ENCODE measurements around the gene ATP6V1G1. TPM values are rescaled to one million over a fixed set of nuclear protein-coding genes. Genes with fewer than 3 reads are reported as not detected.

The ATP6V1G1 gene
- polyA plus RNA-seq, 2 of the 4 experiments (the other 2 are of a cell fraction), result 115 to 168 TPM

DNA sequence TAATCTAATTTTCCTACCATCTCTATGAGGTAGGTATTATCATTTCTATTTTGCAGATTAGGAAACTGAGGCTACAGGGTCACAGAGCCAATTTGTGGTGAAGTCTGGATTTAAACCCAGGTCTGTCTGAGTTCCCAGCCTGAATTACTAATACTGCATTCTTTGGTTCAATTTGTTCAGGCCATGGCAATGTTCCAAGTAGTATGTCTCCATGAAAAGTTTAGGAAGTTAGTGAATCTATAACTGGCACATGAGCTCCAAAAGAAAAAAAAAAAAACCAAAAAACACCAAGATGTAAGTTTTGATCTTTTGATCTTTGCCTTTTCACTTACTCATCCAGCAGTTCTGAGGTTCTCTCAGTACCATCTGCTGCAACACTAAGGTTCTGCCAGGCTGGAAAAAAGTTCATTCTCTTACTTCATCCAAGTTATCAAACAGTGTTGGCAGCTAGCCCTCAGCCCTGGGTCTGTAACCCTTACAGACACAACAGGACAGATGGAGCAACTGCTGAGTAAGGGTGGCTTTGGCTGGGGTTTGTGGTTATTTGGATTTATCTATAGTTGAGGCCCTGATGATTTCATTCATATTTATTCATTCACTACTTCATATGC, 19.1 kb downstream of the ATP6V1G1 start:
- Histone ChIP-seq H3K4me2 (no peak overlapping the region), H3K4me1 (peaks cover 17% of the 10 kb centered on the region; the same call in 1 of the 3 replicates), H3K27ac (peak overlapping the region; percentile 3 to 38; a peak in 2 of 6 replicates), H3K4me3 (no peak overlapping the region), H3K9me3 (peaks cover 5% of the 10 kb centered on the region)
- no peak for DNase-seq (ENCODE audit: low read depth in 1 of 2, low spot score in 1 of 2)
- FAIRE-seq, result no peak
- ATAC-seq, result no peak
- no peak for TF ChIP-seq CEBPB (IDR thresholded peaks at IDR 0.05)
- TF ChIP-seq CBX8 (IDR thresholded peaks at IDR 0.05), result no peak
- TF ChIP-seq BHLHE40 (IDR thresholded peaks at IDR 0.05; ENCODE audit: low read depth, low read length), result no peak
- no peak for TF ChIP-seq NPAS2 (CRISPR knock-in tag; IDR thresholded peaks at IDR 0.05; ENCODE audit: borderline replicate concordance)
- no peak for TF ChIP-seq EP300 (IDR thresholded peaks at IDR 0.05)
- no peak for TF ChIP-seq RCOR1 (IDR thresholded peaks at IDR 0.05; ENCODE audit: low read depth, low read length)
- TF ChIP-seq POLR2A (IDR thresholded peaks at IDR 0.05; ENCODE audit: low read length), result no peak
- TF ChIP-seq, protein P1, sequence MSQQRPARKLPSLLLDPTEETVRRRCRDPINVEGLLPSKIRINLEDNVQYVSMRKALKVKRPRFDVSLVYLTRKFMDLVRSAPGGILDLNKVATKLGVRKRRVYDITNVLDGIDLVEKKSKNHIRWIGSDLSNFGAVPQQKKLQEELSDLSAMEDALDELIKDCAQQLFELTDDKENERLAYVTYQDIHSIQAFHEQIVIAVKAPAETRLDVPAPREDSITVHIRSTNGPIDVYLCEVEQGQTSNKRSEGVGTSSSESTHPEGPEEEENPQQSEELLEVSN (IDR thresholded peaks at IDR 0.05; ENCODE audit: borderline replicate concordance, low read depth), result no peak
- TF ChIP-seq, protein P2, sequence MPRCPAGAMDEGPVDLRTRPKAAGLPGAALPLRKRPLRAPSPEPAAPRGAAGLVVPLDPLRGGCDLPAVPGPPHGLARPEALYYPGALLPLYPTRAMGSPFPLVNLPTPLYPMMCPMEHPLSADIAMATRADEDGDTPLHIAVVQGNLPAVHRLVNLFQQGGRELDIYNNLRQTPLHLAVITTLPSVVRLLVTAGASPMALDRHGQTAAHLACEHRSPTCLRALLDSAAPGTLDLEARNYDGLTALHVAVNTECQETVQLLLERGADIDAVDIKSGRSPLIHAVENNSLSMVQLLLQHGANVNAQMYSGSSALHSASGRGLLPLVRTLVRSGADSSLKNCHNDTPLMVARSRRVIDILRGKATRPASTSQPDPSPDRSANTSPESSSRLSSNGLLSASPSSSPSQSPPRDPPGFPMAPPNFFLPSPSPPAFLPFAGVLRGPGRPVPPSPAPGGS (IDR thresholded peaks at IDR 0.05), result no peak
- no peak for TF ChIP-seq ESRRA (IDR thresholded peaks at IDR 0.05; ENCODE audit: borderline replicate concordance, low read length)
- TF ChIP-seq, protein P3, sequence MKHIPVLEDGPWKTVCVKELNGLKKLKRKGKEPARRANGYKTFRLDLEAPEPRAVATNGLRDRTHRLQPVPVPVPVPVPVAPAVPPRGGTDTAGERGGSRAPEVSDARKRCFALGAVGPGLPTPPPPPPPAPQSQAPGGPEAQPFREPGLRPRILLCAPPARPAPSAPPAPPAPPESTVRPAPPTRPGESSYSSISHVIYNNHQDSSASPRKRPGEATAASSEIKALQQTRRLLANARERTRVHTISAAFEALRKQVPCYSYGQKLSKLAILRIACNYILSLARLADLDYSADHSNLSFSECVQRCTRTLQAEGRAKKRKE (CRISPR knock-in tag; IDR thresholded peaks at IDR 0.05; ENCODE audit: low read depth), result no peak
- POLR2A ChIA-PET, result interaction anchor here (0.6 to 1.7 kb wide), 2 partner anchors 19 to 56 kb away, joined by 3 to 15 read pairs; partner anchors contain the start of gene ATP6V1G1
- CTCF ChIA-PET, result interaction anchor here (0.8 to 2.9 kb wide), 7 partner anchors 10 to 201 kb away, joined by 3 to 8 read pairs (median 3); no protein-coding TSS in a partner anchor

DNA sequence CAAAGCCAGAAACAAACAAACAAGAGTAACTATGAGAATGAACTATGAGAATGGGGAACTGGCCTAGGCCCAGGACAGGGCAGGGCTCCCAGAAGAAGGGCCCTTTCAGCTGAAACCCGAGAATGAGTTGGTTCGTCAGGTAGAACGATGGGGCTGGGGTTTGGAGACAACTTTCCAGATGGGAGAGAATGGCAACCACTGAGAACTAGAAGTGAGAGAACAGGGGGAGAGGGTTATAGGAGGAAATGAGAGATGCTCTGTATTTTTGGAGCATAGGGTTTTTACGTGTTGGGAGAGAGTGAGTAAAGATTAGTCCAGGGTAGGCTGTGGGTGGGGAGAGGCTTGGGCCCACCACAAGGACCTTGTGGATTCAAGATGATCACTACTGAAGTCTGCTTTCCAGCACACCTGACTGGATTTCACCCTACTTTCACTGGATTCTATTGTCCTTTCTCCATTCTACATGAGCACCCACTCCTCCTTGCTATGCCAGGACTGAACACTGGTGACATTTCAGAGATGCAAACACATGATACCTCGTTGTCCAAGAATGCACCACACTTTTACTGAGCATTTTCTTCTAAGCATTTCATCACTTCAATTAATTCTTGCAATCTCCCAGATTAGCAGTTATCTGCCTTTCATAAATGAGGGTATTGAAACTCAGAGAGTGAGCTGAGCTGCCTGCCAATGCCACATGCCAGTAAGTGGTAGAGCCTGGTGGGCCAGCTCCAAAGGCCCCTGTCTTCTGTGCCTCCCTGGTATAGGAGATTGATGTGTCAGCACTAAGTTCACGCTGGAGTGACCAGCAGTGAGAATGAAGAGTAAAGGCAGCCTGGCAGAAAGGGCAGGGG, 20.3 kb downstream of the ATP6V1G1 start:
- ATAC-seq, result no peak
- 80% methylated on average over 6 of the region's 6 CpGs for WGBS (ENCODE audit: missing lambda C conversion rate)
- POLR2A ChIA-PET, result no interaction called here
- H3K4me1 ChIP-seq, result peaks cover 27% of the 10 kb centered on the region
- TF ChIP-seq MAFK (IDR thresholded peaks at IDR 0.05; ENCODE audit: partially characterized antibody) (peak; percentile 65), GATA3 (IDR thresholded peaks at IDR 0.05; ENCODE audit: borderline replicate concordance) (no peak)
- H3K4me2 ChIP-seq, result no peak overlapping the region
- H3K9me3 ChIP-seq, result no peaks in the 10 kb centered on the region
- H3K27ac ChIP-seq, result 0 out of 6 replicates have a peak overlapping the region, but pooled peaks of 1 of the 2 experiments have one; percentile 1
- FAIRE-seq, result no peak
- no peak for DNase-seq (ENCODE audit: low read depth in 1 of 2, low spot score in 1 of 2)
- CTCF ChIA-PET, result interaction anchor here (1.0 to 1.3 kb wide), 4 partner anchors 11 to 173 kb away, joined by 3 to 4 read pairs (median 4); no protein-coding TSS in a partner anchor
- H3K4me3 ChIP-seq, result no peak overlapping the region

DNA sequence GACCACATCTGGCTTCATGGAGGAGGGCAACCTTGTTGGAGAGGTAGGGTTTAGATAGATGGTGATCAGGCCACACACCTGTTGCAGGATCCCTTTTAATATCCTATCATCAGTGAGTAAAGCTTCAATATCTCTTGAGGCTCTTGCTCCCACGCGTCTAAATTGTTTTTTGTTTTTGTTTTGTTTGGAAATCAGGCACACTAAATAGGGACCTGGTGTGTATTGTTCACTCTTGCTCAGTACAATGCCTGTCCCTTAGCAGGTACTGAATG, 20.9 kb downstream of the ATP6V1G1 start:
- POLR2A ChIA-PET, result no interaction called here
- ATAC-seq (no peak), DNase-seq (ENCODE audit: low read depth in 1 of 2, low spot score in 1 of 2) (no peak), FAIRE-seq (no peak)
- Histone ChIP-seq H3K4me1 (peaks cover 29% of the 10 kb centered on the region), H3K4me3 (no peak overlapping the region), H3K4me2 (no peak overlapping the region), H3K9me3 (no peaks in the 10 kb centered on the region), H3K27ac (no peak overlapping the region)
- CTCF ChIA-PET, result interaction anchor here (1.1 kb wide), 1 partner anchor 173 kb away, joined by 4 read pairs; no protein-coding TSS in a partner anchor
- TF ChIP-seq, protein P4, sequence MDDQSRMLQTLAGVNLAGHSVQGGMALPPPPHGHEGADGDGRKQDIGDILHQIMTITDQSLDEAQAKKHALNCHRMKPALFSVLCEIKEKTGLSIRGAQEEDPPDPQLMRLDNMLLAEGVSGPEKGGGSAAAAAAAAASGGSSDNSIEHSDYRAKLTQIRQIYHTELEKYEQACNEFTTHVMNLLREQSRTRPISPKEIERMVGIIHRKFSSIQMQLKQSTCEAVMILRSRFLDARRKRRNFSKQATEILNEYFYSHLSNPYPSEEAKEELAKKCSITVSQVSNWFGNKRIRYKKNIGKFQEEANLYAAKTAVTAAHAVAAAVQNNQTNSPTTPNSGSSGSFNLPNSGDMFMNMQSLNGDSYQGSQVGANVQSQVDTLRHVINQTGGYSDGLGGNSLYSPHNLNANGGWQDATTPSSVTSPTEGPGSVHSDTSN (IDR thresholded peaks at IDR 0.05), result no peak
- TF ChIP-seq NR3C1 (IDR thresholded peaks at IDR 0.05) (no peak), ZNF302 (CRISPR knock-in tag; IDR thresholded peaks at IDR 0.05) (no peak), CHD2 (IDR thresholded peaks at IDR 0.05; ENCODE audit: low read length, partially characterized antibody) (no peak), KDM1A (IDR thresholded peaks at IDR 0.05; ENCODE audit: low read depth) (no peak)
- TF ChIP-seq, protein P5, sequence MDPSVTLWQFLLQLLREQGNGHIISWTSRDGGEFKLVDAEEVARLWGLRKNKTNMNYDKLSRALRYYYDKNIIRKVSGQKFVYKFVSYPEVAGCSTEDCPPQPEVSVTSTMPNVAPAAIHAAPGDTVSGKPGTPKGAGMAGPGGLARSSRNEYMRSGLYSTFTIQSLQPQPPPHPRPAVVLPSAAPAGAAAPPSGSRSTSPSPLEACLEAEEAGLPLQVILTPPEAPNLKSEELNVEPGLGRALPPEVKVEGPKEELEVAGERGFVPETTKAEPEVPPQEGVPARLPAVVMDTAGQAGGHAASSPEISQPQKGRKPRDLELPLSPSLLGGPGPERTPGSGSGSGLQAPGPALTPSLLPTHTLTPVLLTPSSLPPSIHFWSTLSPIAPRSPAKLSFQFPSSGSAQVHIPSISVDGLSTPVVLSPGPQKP (IDR thresholded peaks at IDR 0.05; ENCODE audit: low read depth, low read length), result no peak
- TF ChIP-seq, protein P6, sequence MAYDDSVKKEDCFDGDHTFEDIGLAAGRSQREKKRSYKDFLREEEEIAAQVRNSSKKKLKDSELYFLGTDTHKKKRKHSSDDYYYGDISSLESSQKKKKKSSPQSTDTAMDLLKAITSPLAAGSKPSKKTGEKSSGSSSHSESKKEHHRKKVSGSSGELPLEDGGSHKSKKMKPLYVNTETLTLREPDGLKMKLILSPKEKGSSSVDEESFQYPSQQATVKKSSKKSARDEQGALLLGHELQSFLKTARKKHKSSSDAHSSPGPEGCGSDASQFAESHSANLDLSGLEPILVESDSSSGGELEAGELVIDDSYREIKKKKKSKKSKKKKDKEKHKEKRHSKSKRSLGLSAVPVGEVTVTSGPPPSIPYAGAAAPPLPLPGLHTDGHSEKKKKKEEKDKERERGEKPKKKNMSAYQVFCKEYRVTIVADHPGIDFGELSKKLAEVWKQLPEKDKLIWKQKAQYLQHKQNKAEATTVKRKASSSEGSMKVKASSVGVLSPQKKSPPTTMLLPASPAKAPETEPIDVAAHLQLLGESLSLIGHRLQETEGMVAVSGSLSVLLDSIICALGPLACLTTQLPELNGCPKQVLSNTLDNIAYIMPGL (CRISPR knock-in tag; IDR thresholded peaks at IDR 0.05; ENCODE audit: borderline replicate concordance), result no peak
- 98% methylated on average over 2 of the region's 2 CpGs for WGBS (ENCODE audit: missing lambda C conversion rate)

All from A549 (cell line).